ENCODE measurements around the gene MROH7.

Gene MROH7

DNA sequence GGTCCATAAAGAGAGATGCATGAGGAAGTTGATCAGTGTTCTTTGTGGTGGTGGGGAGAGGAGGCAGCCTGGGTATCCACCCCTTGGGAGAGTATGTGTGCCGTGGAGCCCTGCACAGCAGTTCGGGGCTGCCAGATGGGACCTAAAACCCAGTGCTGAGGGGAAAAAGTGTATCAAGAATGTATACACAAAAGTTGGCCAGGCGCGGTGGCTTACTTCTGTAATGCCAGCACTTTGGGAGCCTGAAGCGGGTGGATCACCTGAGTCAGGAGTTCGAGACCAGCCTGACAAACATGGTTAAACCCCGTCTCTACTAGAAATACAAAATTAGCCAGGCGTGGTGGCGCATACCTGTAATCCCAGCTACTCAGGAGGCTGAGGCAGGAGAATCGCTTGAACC lies 70.0 kb downstream of the MROH7 start:
- no peak for DNase-seq
- no peaks in the 10 kb centered on the region for H3K36me3 Mint-ChIP-seq (ENCODE audit: low read depth)
- TF ChIP-seq, protein P1, sequence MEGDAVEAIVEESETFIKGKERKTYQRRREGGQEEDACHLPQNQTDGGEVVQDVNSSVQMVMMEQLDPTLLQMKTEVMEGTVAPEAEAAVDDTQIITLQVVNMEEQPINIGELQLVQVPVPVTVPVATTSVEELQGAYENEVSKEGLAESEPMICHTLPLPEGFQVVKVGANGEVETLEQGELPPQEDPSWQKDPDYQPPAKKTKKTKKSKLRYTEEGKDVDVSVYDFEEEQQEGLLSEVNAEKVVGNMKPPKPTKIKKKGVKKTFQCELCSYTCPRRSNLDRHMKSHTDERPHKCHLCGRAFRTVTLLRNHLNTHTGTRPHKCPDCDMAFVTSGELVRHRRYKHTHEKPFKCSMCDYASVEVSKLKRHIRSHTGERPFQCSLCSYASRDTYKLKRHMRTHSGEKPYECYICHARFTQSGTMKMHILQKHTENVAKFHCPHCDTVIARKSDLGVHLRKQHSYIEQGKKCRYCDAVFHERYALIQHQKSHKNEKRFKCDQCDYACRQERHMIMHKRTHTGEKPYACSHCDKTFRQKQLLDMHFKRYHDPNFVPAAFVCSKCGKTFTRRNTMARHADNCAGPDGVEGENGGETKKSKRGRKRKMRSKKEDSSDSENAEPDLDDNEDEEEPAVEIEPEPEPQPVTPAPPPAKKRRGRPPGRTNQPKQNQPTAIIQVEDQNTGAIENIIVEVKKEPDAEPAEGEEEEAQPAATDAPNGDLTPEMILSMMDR (IDR thresholded peaks at IDR 0.05) = no peak
- H3K9me3 Mint-ChIP-seq = no peaks in the 10 kb centered on the region
- peaks cover 68% of the 10 kb centered on the region for H3K27me3 Mint-ChIP-seq (ENCODE audit: low read depth, poor library complexity)
- peaks cover 12% of the 10 kb centered on the region for H3K4me1 Mint-ChIP-seq
- H3K4me3 Mint-ChIP-seq = no peak overlapping the region
- H3K27ac Mint-ChIP-seq = no peak overlapping the region

DNA sequence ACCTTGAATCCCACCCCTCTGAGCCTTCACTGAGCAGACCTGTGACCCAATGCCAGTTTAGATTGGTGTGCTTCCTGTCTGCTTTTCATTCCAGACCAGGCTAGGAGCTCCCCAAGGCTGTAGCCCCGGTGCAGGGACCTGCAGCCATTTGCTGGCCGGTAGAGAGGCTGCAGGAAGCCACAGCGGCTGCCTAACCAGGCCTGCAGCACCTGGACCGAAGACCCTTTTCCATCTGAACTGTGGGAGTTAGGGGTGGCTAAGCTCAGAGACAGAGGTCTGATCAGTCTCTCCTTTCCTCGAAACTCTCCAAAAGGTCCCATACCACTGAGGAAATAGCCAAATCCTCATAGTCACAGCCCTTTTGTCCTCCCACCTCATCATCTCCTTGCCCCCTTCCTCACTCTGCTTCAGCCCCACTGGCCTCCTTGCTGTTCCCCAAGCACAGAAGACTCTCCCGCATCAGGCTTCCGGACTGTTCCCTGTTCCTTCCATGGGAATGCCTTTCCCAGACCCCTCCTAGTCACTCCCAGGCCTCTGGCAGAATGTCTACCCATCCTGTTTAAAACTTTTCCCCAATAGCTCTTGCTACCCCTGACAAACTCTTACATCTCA lies 73.4 kb downstream of the MROH7 start:
- Mint-ChIP-seq H3K4me3 (peak overlapping the region; percentile 90), H3K9me3 (no peaks in the 10 kb centered on the region), H3K27me3 (ENCODE audit: low read depth, poor library complexity) (peaks cover 38% of the 10 kb centered on the region), H3K27ac (no peak overlapping the region), H3K36me3 (ENCODE audit: low read depth) (peaks cover 17% of the 10 kb centered on the region), H3K4me1 (peaks cover 22% of the 10 kb centered on the region)
- TF ChIP-seq, protein P1 (IDR thresholded peaks at IDR 0.05) = no peak
- no peak for DNase-seq

DNA sequence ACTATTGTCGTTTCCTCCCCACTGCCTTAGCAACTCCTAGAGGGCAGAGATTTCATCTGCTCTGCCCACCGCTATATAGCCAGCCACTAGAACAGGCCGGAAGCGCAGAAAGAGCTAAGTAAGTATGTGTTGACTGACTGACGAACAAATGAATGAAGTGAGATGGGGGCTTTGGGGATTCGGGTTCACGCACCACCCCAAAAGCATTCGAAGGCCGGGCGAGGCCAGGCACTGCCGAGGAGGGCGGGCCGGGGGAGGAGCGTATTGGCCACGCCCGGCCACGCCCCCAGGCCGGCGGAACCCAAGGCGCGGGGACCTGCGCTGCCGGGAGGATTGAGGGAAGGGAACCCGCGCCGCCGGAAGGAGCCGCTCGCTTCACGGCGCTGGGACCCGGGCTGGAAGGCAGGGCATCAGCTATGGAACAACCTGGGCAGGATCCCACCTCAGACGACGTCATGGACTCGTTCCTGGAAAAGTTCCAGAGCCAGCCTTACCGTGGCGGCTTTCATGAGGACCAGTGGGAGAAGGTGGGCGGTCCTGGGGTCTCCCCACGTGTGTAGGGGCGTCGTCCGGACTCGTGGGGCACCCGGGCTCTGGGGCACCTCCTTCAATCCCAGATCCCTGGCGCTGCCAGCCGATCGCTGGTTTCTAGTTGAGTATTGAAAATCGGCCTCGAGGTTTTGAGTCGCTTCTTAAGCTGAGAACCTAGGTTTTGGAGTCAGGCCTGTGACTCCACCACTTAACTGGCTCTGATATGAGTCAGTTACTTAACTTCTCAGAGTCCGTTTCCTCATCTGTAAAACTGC lies 74.1 kb downstream of the MROH7 start, which contains the start of gene TTC4:
TSS of gene TTC4 (plus strand) at position 369 of the 806 bp plus-strand sequence. CDS start at position 417, 48 bp downstream.
- Mint-ChIP-seq H3K4me1 (peaks cover 22% of the 10 kb centered on the region), H3K27ac (peak within 1 kb of the TSS; percentile 83), H3K9me3 (no peaks in the 10 kb centered on the region), H3K27me3 (ENCODE audit: low read depth, poor library complexity) (peaks cover 31% of the 10 kb centered on the region), H3K4me3 (peak within 1 kb of the TSS; percentile 90), H3K36me3 (ENCODE audit: low read depth) (peaks cover 24% of the 10 kb centered on the region)
- DNase-seq = peak; percentile 85
- TF ChIP-seq, protein P1 (IDR thresholded peaks at IDR 0.05) = no peak

- Mint-ChIP-seq H3K27ac (peak overlapping the region; percentile 83), H3K9me3 (no peaks in the 10 kb centered on the region), H3K36me3 (ENCODE audit: low read depth) (peaks cover 30% of the 10 kb centered on the region), H3K27me3 (ENCODE audit: low read depth, poor library complexity) (peaks cover 23% of the 10 kb centered on the region), H3K4me1 (peaks cover 22% of the 10 kb centered on the region), H3K4me3 (peak overlapping the region; percentile 90)
- TF ChIP-seq, protein P1 (IDR thresholded peaks at IDR 0.05) = no peak
- DNase-seq = no peak
Observed at GRCh38 chr1:54716299-54717047, 74.9 kb downstream of the MROH7 start.

GRCh38 chr1:54721719-54722118 lies 80.1 kb downstream of the MROH7 start:
- Mint-ChIP-seq H3K27me3 (ENCODE audit: low read depth, poor library complexity) (no peaks in the 10 kb centered on the region), H3K27ac (no peak overlapping the region), H3K4me1 (peaks cover 8% of the 10 kb centered on the region), H3K36me3 (ENCODE audit: low read depth) (peaks cover 79% of the 10 kb centered on the region), H3K4me3 (no peak overlapping the region), H3K9me3 (peaks cover 28% of the 10 kb centered on the region)
- TF ChIP-seq, protein P1 (IDR thresholded peaks at IDR 0.05) = no peak
- DNase-seq = no peak

Data from nephron progenitor cell (in vitro differentiated cells).